ENCODE results near the gene SPOCK1. TPM values are rescaled to one million over a fixed set of nuclear protein-coding genes. Genes with fewer than 3 reads are reported as not detected.
A peak's percentile ranks its signal among the peaks of the same experiment; 100 is the strongest.

SPOCK1 gene
- total RNA-seq, 1 donor from 2014 or later = 81.2 TPM

DNA sequence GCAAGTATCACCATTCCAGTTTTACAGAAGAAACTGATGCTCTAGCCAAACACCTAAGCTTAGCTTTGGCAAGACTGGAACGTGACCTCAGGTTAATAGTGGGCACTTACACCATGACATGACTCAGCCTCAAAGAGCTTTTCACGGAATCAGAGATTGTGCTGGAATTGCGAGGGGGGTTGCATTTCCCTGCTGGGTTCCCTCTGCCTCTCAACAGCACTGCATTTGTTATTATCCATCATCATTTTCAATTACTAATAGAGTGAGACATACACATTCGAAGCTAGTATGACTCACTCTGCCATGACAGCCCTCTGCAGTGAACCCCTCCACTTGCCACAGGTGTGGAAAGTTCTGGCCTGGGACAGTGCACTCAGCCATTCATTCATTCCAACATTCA lies 8.0 kb downstream of the SPOCK1 start:
- no peak for TF ChIP-seq CTCF (IDR thresholded peaks at IDR 0.05)
- Histone ChIP-seq H3K4me1 (peaks cover 0 to 2% of the 10 kb centered on the region in 2 donors), H3K9me3 (no peaks in the 10 kb centered on the region), H3K27ac (no peak overlapping the region), H3K36me3 (no peaks in the 10 kb centered on the region), H3K27me3 (no peaks in the 10 kb centered on the region), H3K4me3 (no peak overlapping the region)
- intact Hi-C loops (cut with DNase I) = loop anchor here (10.0 kb wide), 1 partner anchor 346 kb away; no protein-coding TSS in a partner anchor
- no peak for DNase-seq (ENCODE audit: low spot score in 2 of 2)

DNA sequence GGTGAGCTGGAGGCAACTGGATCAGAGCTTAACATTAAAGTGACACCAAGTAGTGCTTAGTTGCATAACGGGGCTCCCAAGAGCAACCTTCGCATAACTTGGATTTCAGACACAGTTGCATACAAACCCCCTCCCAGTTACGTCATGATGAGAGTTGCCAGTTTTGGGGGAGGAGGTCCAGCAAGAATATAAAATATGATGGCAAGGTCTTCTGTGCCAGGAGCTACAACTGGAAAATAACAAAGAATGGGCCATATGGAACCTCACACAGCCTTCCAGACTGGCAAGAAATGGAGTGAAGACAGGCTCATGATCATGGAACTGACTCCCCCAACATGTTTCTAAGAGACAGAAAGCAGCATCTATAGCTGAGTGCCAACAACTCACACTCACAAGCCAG lies 8.5 kb downstream of the SPOCK1 start:
- Histone ChIP-seq H3K4me1 (peaks cover 0 to 2% of the 10 kb centered on the region in 2 donors), H3K9me3 (no peaks in the 10 kb centered on the region), H3K36me3 (no peaks in the 10 kb centered on the region), H3K27me3 (no peaks in the 10 kb centered on the region), H3K4me3 (no peak overlapping the region), H3K27ac (no peak overlapping the region)
- intact Hi-C loops (cut with DNase I) = loop anchor here (10.0 kb wide), 1 partner anchor 346 kb away; no protein-coding TSS in a partner anchor
- TF ChIP-seq CTCF (IDR thresholded peaks at IDR 0.05) = no peak
- DNase-seq (ENCODE audit: low spot score in 2 of 2) = no peak

GRCh38 chr5:137488974-137489373 lies 10.2 kb downstream of the SPOCK1 start:
- peaks cover 0 to 2% of the 10 kb centered on the region in 2 donors for H3K4me1 ChIP-seq
- no peak for TF ChIP-seq CTCF (IDR thresholded peaks at IDR 0.05)
- no peaks in the 10 kb centered on the region for H3K9me3 ChIP-seq
- H3K27ac ChIP-seq = no peak overlapping the region
- no peaks in the 10 kb centered on the region for H3K36me3 ChIP-seq
- no peaks in the 10 kb centered on the region for H3K27me3 ChIP-seq
- no peak overlapping the region for H3K4me3 ChIP-seq
- intact Hi-C loops (cut with DNase I) = no loop called here
- no peak for DNase-seq (ENCODE audit: low spot score in 2 of 2)

- H3K4me1 ChIP-seq = peaks cover 0 to 2% of the 10 kb centered on the region in 2 donors
- H3K9me3 ChIP-seq = no peaks in the 10 kb centered on the region
- H3K36me3 ChIP-seq = no peaks in the 10 kb centered on the region
- intact Hi-C loops (cut with DNase I) = no loop called here
- no peak for DNase-seq (ENCODE audit: low spot score in 2 of 2)
- no peak for TF ChIP-seq CTCF (IDR thresholded peaks at IDR 0.05)
- no peak overlapping the region for H3K4me3 ChIP-seq
- no peak overlapping the region for H3K27ac ChIP-seq
- H3K27me3 ChIP-seq = no peaks in the 10 kb centered on the region
These were observed 10.6 kb downstream of the SPOCK1 start for GRCh38 chr5:137488516-137488915.

- peak overlapping the region in 1 of 2 donors; percentile 7 for H3K27ac ChIP-seq
- H3K4me1 ChIP-seq = peaks cover 0 to 2% of the 10 kb centered on the region in 2 donors
- H3K27me3 ChIP-seq = no peaks in the 10 kb centered on the region
- H3K9me3 ChIP-seq = no peaks in the 10 kb centered on the region
- H3K36me3 ChIP-seq = no peaks in the 10 kb centered on the region
- H3K4me3 ChIP-seq = no peak overlapping the region
- intact Hi-C loops (cut with DNase I) = no loop called here
- TF ChIP-seq CTCF (IDR thresholded peaks at IDR 0.05) = no peak
- DNase-seq (ENCODE audit: low spot score in 2 of 2) = no peak
These were observed 11.5 kb downstream of the SPOCK1 start for GRCh38 chr5:137487600-137487999.

GRCh38 chr5:137486707-137487106 lies 12.4 kb downstream of the SPOCK1 start:
- peak in 1 of 2 donors; percentile 68 for DNase-seq (ENCODE audit: low spot score in 2 of 2)
- peak overlapping the region; percentile 17 to 42 for H3K27ac ChIP-seq
- intact Hi-C loops (cut with DNase I) = no loop called here
- H3K9me3 ChIP-seq = no peaks in the 10 kb centered on the region
- no peaks in the 10 kb centered on the region for H3K27me3 ChIP-seq
- no peaks in the 10 kb centered on the region for H3K36me3 ChIP-seq
- no peak for TF ChIP-seq CTCF (IDR thresholded peaks at IDR 0.05)
- no peak overlapping the region for H3K4me3 ChIP-seq
- H3K4me1 ChIP-seq = peaks cover 0 to 2% of the 10 kb centered on the region in 2 donors

All from ascending aorta (tissue), 2 donors.